ENCODE data around the gene OSBPL1A.

DNA sequence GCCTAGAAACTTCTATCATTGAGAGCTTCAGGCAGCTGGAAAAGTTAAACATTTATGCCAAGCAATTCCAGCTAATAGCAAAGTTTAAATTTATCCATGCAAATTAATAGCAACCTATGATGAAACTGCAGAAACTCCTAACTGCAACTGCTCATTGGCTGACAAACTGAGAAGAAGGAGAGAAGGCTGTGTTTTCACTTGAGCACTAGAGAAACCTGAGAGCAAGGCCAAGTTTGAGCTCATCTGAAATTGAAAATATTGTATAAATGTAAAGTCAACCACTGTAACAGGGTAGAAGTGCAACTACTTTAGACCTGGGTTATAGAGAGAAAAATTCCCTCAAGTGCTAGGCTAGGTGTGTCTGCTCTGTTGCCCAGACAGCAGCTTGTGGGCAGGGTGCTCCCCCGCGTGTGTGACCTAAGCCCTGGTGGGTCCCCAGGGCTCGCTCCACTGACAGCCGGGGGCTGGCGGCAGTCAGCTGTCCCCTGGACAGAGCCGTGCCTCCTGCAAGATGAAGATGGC is 208.6 kb downstream of the OSBPL1A start:
- TF ChIP-seq REST (IDR thresholded peaks at IDR 0.05; ENCODE audit: insufficient read depth in 1 of 2, low read depth in 2 of 2, low read length in 2 of 2), result no peak
- TF ChIP-seq SIN3A (IDR thresholded peaks at IDR 0.05; ENCODE audit: borderline replicate concordance, insufficient read depth, low read length), result no peak

All from PFSK-1 (cell line).